GM13976 (cell line): ENCODE measurements around the gene TMEM248.
"Not testable (repeated sequence)": the region's sequence is repeated elsewhere in the genome, so short reads cannot be mapped to it uniquely, and the experiment has no call there.

Experiments
- DNase-seq: peaks from one replicate; pipeline ENCODE4 v3.0.0; 2012; ENCODE audit warnings: low spot score
- in situ Hi-C: fragments of 300-500 bp; cut with MboI; formaldehyde crosslinking; loops from one replicate; pipeline ENCODE4 v1.12.0; 2022; ENCODE audit warnings: low sequenced_read_pairs, mixed read lengths, inconsistent platforms; ENCODE audit not compliant: unreplicated experiment
- TF ChIP-seq, protein P1 (sequence below): IDR thresholded peaks from 2 replicates; pipeline ENCODE4 v1.5.1; 2012; ENCODE audit warnings: borderline replicate concordance, mild to moderate bottlenecking; ENCODE audit not compliant: insufficient read depth; ENCODE audit errors: extremely low read depth, missing control alignments, control extremely low read depth

TMEM248 gene

DNA sequence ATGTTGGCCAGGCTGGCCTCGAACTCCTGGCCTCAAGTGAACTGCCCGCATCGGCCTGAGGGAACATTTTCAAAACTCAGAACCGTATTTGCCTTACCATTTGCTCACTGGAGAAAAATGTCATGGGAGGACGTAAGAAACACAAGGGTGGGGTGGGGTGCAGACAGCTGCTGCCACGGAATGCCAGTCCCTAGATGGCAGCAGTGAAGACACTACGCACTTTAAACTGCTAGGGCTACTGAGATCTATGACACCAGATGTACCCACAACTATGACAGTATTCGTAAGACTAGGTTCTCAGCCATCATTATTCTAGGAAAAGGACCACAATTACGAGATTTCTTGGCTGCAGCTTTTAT, 73.6 kb downstream of the TMEM248 start:
- DNase-seq, in situ Hi-C loops: not testable (repeated sequence)
- TF ChIP-seq, protein P1, sequence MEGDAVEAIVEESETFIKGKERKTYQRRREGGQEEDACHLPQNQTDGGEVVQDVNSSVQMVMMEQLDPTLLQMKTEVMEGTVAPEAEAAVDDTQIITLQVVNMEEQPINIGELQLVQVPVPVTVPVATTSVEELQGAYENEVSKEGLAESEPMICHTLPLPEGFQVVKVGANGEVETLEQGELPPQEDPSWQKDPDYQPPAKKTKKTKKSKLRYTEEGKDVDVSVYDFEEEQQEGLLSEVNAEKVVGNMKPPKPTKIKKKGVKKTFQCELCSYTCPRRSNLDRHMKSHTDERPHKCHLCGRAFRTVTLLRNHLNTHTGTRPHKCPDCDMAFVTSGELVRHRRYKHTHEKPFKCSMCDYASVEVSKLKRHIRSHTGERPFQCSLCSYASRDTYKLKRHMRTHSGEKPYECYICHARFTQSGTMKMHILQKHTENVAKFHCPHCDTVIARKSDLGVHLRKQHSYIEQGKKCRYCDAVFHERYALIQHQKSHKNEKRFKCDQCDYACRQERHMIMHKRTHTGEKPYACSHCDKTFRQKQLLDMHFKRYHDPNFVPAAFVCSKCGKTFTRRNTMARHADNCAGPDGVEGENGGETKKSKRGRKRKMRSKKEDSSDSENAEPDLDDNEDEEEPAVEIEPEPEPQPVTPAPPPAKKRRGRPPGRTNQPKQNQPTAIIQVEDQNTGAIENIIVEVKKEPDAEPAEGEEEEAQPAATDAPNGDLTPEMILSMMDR = peak; percentile 14

DNA sequence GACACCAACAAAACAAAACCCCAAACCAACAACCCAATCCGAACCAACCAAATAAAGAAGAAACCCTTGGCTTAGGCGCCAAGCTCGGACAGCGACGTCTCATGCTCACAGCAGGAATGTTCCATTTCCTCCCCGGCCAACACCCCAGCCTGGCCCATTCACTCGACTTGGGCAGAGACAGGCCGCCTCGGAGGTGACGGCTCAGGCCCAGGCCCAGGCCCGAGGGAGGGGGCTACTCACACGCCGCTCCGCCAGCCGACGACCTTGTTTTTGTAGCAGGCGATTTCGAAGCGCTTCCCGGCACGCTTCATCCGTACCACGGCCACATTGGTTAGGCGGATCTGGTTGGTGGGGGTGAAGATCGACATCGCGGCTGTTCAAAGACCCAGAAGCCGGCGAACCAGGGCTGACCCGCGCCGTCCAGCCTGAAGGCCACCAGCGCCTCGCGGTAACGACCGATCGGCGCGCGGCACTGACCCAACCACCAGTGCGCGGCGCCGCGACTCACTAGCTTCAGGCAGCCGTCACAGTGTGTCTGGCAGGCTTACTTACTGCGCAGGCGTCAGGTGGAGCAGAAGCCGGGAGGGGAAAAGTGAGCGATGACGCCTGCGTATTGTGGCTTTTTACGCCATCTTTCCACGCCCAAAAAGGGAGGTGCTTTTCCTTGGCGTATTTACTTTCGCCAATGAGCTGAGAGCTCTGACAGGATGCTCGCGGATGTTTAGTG, 74.2 kb downstream of the TMEM248 start, which contains the start of gene SBDS:
Gene SBDS (minus strand): TSS at position 537 of the 727 bp plus-strand sequence. CDS start 169 bp downstream, at position 368.
- DNase-seq = peak; percentile 77
- in situ Hi-C loops = not testable (repeated sequence)

DNA sequence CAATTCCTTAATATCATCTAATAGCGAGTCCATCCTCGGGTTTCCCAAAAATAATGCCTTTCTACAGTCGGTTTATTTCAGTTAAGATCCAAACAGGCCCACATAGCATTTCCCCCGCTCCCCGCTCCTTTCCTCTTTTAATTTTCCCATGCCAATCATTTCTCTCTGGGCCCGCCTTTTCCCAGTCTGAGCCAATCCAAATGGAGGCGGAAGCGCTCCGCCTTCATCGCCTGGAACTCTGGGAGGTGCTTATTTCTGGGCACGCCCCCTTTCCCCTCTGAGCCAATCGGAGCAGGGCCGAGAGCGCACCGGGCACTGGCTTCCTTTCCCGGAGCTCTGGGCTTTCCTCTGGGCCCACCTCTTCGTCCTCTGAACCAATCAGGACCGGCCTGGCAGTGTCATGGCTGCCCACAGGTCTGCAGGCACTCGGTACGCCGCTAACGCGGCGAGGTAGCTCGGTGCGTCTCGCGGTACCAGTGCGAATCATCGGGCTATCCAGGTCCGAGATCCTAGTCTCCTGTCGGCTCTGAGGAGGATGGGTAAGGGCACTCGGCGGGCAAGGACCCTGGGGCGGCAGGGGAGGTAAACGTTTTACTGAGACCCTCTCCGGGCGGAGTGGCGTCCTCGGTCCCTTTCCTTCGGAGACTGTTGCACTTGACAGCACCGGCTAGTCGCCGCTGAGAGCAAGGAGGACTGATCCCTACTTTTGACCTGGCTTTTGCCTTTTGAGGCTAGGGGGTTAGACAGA, 75.6 kb downstream of the TMEM248 start, which contains the start of gene TYW1:
Gene TYW1 (plus strand): TSS at position 390 of the 748 bp plus-strand sequence. CDS start 146 bp downstream, at position 536.
- in situ Hi-C loops = not testable (repeated sequence)
- peak; percentile 80 for DNase-seq

DNA sequence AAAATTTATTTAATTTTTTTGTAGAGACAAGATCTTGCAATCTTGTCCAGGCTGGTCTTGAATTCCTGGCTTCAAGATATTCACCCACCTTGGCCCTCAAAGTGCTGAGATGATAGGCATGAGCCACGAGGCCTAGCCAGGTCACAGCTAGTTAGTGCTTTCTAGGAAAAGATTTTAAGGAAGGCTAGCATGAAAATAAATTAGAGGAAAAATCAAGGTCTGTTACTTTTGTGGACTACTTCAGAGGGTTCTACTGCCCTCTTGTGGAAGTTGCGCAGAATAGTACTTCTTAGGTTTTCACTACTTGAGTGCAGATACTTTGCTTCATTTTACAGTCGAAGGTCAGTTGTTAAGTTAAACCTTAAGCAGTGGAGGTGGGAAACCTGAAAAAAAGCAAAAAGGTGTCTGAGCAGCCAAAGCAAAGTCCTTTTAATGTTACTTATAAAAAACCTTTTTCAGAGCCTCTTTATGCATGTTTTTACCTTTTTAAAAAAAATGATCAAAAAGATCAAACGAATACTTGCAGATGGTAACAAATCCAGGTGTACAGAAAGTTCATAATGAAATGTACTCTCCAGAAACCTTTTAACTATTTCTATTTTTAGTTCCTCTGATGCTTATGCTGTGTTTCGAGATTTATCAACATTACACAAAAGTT, 79.7 kb downstream of the TMEM248 start:
- in situ Hi-C loops, DNase-seq: not testable (repeated sequence)

DNA sequence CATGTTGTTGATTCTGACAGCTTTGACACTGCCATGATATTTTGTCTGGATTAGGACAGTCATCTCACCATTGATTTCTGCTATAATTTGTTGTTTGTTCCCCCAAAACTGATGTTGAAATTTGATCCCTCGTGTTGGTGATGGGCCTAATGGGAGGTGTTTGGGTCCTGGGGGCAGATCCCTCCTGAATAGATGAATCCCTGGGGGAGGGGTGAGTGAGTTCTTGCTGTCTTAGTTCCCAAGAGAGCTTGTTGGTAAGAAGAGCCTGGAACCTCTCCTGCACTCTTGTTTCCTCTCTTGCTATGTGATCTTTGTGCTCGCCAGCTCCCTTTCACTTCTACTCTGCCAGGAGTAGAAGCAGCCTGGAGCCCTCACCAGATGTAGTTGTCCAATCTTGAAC, 83.1 kb downstream of the TMEM248 start:
- DNase-seq, in situ Hi-C loops: not testable (repeated sequence)

DNA sequence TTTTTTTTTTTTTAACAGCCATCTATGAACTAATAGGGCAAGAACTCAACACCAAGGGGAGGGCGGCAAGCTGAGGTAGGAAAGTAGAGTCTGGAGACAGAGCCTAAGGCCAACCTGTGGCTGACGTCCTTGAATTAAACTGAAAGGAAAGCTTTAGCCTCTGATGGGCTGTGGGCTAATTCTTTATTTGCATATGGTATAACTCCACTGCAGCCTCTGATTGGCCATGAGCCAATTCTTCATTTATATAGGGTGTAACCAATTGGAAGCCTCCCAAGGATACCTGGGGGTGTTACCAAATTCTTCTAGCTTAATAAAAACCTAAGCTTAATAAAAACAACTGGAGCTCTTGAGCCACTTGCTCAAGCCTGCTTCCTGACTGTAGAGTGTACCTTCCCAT, 85.9 kb downstream of the TMEM248 start:
- TF ChIP-seq, protein P1 = no peak
- DNase-seq = no peak
- in situ Hi-C loops = no loop called here
